ENCODE measurements around the gene MBD3L2B.

- TF ChIP-seq TAF1 (IDR thresholded peaks at IDR 0.05; ENCODE audit: borderline replicate concordance, insufficient read depth, low read length) (no peak), REST (IDR thresholded peaks at IDR 0.05; ENCODE audit: insufficient read depth in 1 of 2, low read depth in 2 of 2, low read length in 2 of 2) (no peak), SIN3A (IDR thresholded peaks at IDR 0.05; ENCODE audit: borderline replicate concordance, insufficient read depth, low read length) (no peak), POLR2AphosphoS5 (IDR thresholded peaks at IDR 0.05; ENCODE audit: low read depth, low read length) (no peak)
Measured at GRCh38 chr19:6983448-6983847, 37.8 kb downstream of the MBD3L2B start.
